ENCODE results near the gene TMC3.
A peak's percentile ranks its signal among the peaks of the same experiment; 100 is the strongest.
"Not testable (repeated sequence)": the region's sequence is repeated elsewhere in the genome, so short reads cannot be mapped to it uniquely, and the experiment has no call there.

Gene TMC3

DNA sequence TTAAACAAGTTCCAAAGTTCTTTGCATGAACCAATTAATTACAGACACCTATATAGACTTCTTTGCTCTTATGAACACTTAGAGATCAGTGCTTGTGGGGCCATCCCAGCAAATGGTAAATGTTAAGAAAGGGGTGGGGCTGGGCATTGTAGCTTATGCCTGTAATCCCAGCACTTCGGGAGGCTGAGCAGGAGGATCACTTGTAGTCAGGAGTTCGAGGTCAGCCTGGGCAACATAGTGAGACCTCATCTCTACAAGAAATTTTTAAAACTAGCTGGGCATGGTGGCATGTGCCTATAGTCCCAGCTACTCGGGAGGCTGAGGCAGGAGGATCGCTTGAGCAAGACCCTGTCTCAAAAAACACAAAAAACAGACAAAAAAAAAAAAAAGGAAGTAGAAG lies 30.6 kb downstream of the TMC3 start:
- DNase-seq = no peak

DNA sequence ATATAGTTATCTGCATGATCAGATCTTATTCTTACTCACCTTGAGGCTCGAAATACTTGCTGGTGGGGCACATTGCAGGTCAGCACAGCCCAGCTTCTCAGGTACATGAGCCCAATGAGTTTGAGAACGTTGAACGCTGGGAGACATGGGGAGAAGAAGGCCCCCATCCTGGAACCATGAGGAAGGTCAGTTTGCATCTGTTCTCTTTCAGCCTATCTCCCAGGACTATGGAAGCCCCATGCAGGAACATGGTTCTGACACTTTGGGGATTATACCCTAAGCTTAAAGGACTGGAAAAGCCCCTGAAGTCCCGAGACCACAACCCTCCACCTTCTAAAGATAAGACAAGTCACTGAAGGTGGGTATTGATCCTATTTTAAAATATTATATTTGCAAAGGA lies 32.7 kb downstream of the TMC3 start:
- DNase-seq = no peak

- DNase-seq = no peak
Measured at GRCh38 chr15:81339851-81340250, 34.2 kb downstream of the TMC3 start.

DNA sequence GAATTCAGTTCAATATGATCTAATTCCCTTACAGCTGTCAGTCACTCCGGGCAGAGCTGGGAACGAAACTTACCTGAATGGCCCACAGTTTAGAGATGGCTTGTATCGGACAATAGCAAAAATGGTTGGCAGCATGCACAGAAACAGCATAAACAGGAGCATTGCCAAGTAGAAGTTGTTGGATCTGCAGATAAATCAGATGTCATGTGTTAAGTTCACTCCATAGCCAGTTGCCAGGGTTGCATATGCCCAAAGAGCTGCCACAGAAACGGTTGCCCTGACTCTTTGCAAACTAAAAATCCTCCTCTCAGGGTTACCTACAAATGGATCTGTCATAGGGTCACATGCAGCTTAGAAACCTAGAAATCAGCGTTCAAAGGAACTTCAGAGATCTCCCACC lies 34.7 kb downstream of the TMC3 start:
- DNase-seq = no peak

DNA sequence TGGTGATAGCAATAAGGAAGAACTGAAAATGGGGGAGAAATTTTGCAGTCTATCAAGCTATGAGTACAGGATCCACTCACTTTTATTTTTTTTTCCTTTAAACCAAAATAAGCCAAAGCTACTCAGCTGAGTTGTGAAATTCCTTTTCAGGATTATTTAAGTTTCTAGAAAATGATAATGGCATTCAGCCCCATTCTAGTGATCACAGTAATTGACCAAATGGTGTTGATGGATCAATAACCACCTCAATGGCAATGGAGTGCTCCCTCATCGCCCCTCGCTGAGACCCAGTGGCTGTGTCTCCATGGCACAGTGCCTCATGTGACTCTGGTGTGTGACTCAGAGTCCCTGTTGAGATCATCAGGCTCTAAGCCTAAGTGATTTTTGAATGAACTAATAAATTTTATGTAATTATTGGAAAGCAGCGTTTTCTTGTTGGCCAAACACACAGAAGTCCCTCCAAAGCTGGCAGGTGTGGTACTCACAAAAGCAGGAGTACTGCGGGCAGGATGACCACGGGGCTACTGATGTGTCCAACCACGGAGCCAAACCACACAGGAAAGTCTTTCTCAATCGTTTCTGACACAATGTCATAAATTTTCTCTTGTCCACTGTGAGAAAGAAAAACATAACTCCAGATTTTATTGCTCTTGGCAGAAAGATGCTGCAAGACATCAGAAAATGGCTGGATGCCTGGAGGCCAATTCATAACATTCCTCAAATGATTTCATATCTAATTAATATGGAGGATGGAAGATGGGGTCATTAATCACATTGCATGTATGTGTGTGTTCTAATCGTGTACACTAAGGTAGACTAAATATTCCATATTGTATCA lies 35.6 kb downstream of the TMC3 start:
- no peak for DNase-seq

- no peak for DNase-seq
Measured at GRCh38 chr15:81337713-81338157, 36.3 kb downstream of the TMC3 start.

- no peak for DNase-seq
Measured at GRCh38 chr15:81337241-81337640, 36.8 kb downstream of the TMC3 start.

GRCh38 chr15:81336568-81336967 lies 37.4 kb downstream of the TMC3 start:
- DNase-seq = peak in 4 of 6 experiments; percentile 17 to 44 (median 28)

DNA sequence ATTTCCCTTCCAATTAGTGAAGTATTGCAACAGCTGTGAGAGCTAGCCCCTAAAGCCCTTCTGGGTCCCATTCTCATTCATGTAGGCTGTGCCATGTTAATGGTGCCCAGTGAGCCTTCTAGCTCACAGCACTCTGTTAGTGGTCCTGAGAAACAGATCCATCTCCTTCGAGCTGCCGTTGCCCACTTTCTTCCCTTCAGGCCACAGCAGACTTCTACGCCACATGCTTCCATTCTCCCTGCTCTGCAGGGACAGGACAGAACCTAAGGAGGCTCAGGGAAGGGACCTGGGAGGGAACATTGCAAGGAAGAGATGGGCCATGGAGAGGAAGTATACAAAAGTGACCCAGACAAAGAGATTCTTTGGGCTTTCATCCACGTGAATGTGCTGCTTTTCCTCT lies 38.4 kb downstream of the TMC3 start:
- no peak for DNase-seq

GRCh38 chr15:81334768-81335435 lies 39.1 kb downstream of the TMC3 start:
- DNase-seq = no peak

DNA sequence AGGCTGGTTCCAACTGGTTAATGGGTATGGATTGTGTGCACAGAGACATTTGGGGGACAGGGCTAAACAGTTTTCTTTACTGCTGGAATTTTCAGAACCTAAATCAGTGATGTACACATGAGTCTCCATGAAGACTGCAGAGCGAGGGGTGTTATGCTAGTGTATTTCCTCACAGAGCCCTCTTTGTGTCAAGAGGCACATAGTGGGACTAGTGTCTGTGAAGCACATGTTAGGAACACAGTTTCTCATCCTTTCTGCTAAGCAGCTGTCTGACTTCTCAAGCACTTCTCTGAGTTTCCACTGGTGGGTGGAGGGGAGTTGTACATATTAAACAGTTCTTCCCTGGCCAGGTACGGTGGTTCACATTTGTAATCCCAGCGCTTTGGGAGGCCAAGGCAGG lies 40.6 kb downstream of the TMC3 start:
- DNase-seq = no peak

DNA sequence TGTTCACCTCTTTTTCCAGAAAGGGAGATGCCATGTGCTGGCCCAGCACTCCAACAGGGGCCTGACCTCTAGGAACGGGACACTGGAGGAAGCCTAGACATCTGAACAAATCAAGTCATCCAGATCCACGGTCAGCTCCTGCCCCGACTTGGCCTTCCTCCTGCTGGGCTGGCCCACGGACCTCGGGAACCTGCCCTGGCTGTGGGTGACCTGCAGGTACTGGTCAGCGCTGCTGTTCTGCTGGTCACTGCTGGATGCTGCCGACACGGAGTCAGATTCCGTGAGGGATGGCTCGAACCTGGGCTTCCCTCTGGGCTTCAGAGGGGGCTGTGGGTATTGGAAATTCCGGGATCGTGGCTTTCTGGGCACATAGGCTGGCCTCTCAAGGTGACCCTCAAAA lies 41.7 kb downstream of the TMC3 start:
- DNase-seq = no peak

DNA sequence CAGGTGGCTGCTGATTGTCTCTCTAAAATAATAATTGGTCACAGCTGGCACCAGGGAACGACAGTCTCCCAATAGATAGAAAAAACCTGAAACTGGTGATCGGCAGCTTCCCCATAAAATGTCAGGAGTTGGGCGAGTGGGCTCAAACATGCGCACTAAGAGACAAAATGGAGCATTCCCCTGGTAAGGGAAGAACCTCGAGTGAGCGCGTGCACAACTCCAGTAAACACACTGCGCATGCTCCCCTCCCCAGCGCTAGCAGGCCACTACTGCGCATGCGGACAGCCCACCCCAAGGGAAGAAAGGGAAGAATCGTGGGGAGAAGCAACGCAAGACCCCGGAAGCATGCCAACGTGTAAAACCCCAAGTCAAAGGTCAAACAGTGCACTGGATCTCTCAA lies 42.4 kb downstream of the TMC3 start:
- no peak for DNase-seq

DNA sequence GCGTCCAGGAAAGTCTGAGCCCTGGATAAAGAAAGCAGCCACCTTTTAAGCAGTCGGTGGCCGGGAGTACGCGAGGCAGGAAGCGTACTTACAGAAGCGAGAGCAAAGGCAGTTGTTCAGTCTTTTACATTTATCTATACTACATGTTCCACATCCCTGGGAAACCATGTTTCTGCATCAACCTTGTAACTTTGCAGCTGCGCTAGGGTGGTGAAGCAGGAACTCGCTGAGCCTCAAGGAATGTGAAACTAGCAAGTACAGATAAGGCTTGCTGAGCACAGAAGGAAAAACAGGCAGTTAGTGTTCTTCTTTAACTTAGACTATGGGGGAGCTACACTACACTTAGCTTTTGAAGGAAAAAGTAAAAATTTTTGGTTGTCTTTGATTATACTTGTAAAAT lies 42.9 kb downstream of the TMC3 start:
- DNase-seq = not testable (repeated sequence)

GRCh38 chr15:81330366-81331090 lies 43.5 kb downstream of the TMC3 start:
- no peak for DNase-seq

- no peak for DNase-seq
Measured at GRCh38 chr15:81329446-81329845, 44.6 kb downstream of the TMC3 start.

GRCh38 chr15:81327516-81327915 lies 46.5 kb downstream of the TMC3 start:
- no peak for DNase-seq

GRCh38 chr15:81326466-81327212 lies 47.4 kb downstream of the TMC3 start:
- no peak for DNase-seq

- peak; percentile 89 to 96 (median 90) for DNase-seq
Measured at GRCh38 chr15:81323944-81324881, 49.8 kb downstream of the TMC3 start, which contains the start of gene STARD5. Gene STARD5, minus strand, starts transcription at chr15:81324141. Its CDS starts 42 bp downstream, at chr15:81324099.

DNA sequence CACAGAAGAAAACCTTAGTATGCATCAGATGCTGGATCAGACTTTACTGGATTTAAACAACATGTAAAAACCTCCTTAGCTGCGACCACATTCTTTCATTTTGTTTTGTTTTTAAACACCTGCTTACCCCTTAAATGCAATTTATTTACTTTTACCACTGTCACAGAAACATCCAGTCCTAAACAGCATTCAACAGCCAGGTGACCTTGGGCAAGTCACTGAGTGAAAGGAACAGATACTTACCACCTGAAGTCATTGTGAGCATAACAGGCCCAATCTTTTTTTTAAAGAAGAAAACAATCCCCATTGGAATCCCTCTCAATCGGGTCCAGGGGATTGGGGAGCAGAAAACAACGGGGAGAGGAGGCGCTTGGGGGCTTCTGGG lies 50.5 kb downstream of the TMC3 start:
- no peak for DNase-seq

DNA sequence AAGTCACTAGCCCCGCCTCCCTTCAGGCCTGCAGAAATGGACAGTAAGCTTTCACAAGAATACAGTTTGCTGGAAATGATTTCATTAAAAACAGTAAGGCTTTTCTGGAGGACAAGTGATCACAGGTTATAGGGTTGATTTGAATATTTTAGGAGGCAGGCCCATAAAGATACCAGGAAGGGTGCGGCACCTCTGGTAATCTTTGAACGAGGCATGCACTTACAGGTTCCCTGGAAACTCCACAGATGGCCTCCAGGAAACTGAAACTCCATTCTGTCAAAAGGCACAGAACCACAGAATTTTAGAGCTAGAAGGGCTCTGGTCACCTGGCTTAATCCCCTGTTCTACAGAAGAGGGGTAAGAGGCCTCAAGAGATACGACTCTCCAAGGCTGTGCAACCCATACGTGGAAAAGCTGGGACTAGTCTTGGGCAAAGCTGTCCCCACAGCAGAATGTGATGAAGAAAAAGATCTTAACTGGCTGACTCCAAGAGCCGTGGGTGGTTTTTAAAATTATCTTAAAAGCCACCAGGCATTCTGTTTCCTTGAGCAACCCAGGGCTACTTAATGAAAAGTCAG lies 51.2 kb downstream of the TMC3 start:
- DNase-seq = no peak

All from stimulated activated naive CD4-positive, alpha-beta T cell (primary cell).